Suprapubic skin (tissue), 4 donors: ENCODE data around the gene RNF141. TPM values are rescaled to one million over a fixed set of nuclear protein-coding genes. Genes with fewer than 3 reads are reported as not detected.
A peak's percentile ranks its signal among the peaks of the same experiment; 100 is the strongest.

ENCODE experiments used
- DNase-seq, 2 donors: peaks; one replicate each; pipeline ENCODE4 v3.0.0-alpha.2; 2019; ENCODE audit warnings: low spot score in 2 of 2
- H3K27ac ChIP-seq: fragments of 200-600 bp; sonication (generic); one replicate; pipeline ENCODE4 v1.5.1; 2019
- H3K27me3 ChIP-seq: fragments of 200-600 bp; sonication (generic); one replicate; pipeline ENCODE4 v1.5.1; 2019
- H3K36me3 ChIP-seq: fragments of 200-600 bp; sonication (generic); one replicate; pipeline ENCODE4 v1.5.1; 2019
- H3K4me1 ChIP-seq: fragments of 200-600 bp; sonication (generic); one replicate; pipeline ENCODE4 v1.5.1; 2019
- H3K4me3 ChIP-seq: fragments of 200-600 bp; sonication (generic); one replicate; pipeline ENCODE4 v1.5.1; 2019; ENCODE audit warnings: mild to moderate bottlenecking
- H3K9me3 ChIP-seq: fragments of 200-600 bp; sonication (generic); one replicate; pipeline ENCODE4 v1.5.1; 2019
- CTCF ChIP-seq, 2 donors: fragments of 200-600 bp in 1 of 2; fragments of 450-650 bp in 1 of 2; sonication (generic) in 1 of 2; IDR thresholded peaks; one replicate each; pipeline ENCODE4 v1.5.1; 2016 to 2019; ENCODE audit warnings: antibody characterized with exemption in 2 of 2, mild to moderate bottlenecking in 1 of 2, moderate library complexity in 1 of 2
- EP300 ChIP-seq: sonication (generic); formaldehyde crosslinking; IDR thresholded peaks from one replicate; pipeline ENCODE4 v1.6.1; 2017; ENCODE audit warnings: antibody characterized with exemption
- POLR2A ChIP-seq, 2 donors: fragments of 450-650 bp; IDR thresholded peaks; one replicate each; pipeline ENCODE4 v1.6.1; 2017; ENCODE audit warnings: antibody characterized with exemption in 2 of 2, mild to moderate bottlenecking in 2 of 2, moderate library complexity in 2 of 2
- POLR2AphosphoS5 ChIP-seq, 3 donors: sonication (generic); formaldehyde crosslinking; IDR thresholded peaks; one replicate each; pipeline ENCODE4 v1.6.1; 2017; ENCODE audit warnings: antibody characterized with exemption in 3 of 3
- WGBS: methylation state at CpG from one replicate; pipeline ENCODE4 v1.1.5; 2018; 5-methylcytosine and 5-hydroxymethylcytosine counted together
- total RNA-seq, 4 donors: library from RNA; depleted of rRNA; stranded (reverse); fragments of >200 nt; gene quantifications; one replicate each; pipeline ENCODE4 v1.1.0, GENCODE V29; 2016

Gene RNF141
- total RNA-seq, 4 donors from 2014 or later = 68.2 to 83.4 (median 73.7) TPM

- no peak overlapping the region for H3K4me3 ChIP-seq
- DNase-seq = peak; percentile 49 to 62
- no peaks in the 10 kb centered on the region for H3K9me3 ChIP-seq
- H3K36me3 ChIP-seq = peaks cover 6% of the 10 kb centered on the region
- WGBS = 96% methylated on average over 16 of the region's 16 CpGs
- TF ChIP-seq CTCF (IDR thresholded peaks at IDR 0.05) = no peak
- TF ChIP-seq POLR2A (IDR thresholded peaks at IDR 0.05) = no peak
- no peak for TF ChIP-seq EP300
- no peak for TF ChIP-seq POLR2AphosphoS5 (IDR thresholded peaks at IDR 0.05)
- peaks cover 18% of the 10 kb centered on the region for H3K4me1 ChIP-seq
- no peaks in the 10 kb centered on the region for H3K27me3 ChIP-seq
- no peak overlapping the region for H3K27ac ChIP-seq
These were observed 56.4 kb downstream of the RNF141 start for GRCh38 chr11:10484461-10485180.

- no peaks in the 10 kb centered on the region for H3K27me3 ChIP-seq
- WGBS = no CpG with 5 or more reads among the region's 3 CpGs
- TF ChIP-seq POLR2A (IDR thresholded peaks at IDR 0.05) (no peak), POLR2AphosphoS5 (IDR thresholded peaks at IDR 0.05) (no peak), CTCF (IDR thresholded peaks at IDR 0.05) (no peak), EP300 (no peak)
- H3K36me3 ChIP-seq = peaks cover 6% of the 10 kb centered on the region
- peak; percentile 40 to 48 for DNase-seq
- H3K27ac ChIP-seq = no peak overlapping the region
- peaks cover 8% of the 10 kb centered on the region for H3K4me1 ChIP-seq
- H3K9me3 ChIP-seq = no peaks in the 10 kb centered on the region
- H3K4me3 ChIP-seq = no peak overlapping the region
These were observed 57.4 kb downstream of the RNF141 start for GRCh38 chr11:10483584-10483983.

DNA sequence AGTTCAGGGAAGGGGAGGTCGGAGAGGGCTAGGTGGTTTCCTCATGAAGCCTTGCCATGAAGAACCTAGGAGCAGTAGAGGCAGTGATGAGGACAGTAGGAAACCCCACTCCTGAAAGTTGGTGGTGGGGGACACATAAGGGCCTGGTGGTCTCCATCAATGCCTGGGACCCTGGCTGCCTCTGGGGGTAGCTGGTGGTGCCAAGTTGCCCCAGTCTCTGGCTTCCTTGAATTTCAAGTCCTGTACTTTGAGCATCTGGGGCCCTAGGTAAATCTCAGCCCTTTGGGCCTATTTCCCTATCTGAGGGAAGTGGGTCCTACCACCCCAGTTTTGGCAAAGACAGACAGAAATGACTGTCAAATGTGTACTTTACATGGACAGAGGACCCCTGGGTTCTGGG is 57.8 kb downstream of the RNF141 start:
- Histone ChIP-seq H3K27ac (no peak overlapping the region), H3K4me1 (peaks cover 5% of the 10 kb centered on the region), H3K36me3 (peaks cover 6% of the 10 kb centered on the region), H3K27me3 (no peaks in the 10 kb centered on the region), H3K9me3 (no peaks in the 10 kb centered on the region), H3K4me3 (no peak overlapping the region)
- WGBS = 96% methylated on average over 1 of the region's 1 CpG
- DNase-seq = peak; percentile 44 to 55
- no peak for TF ChIP-seq POLR2A (IDR thresholded peaks at IDR 0.05)
- TF ChIP-seq EP300 = no peak
- TF ChIP-seq CTCF (IDR thresholded peaks at IDR 0.05) = no peak
- TF ChIP-seq POLR2AphosphoS5 (IDR thresholded peaks at IDR 0.05) = no peak

- peaks cover 6% of the 10 kb centered on the region for H3K36me3 ChIP-seq
- H3K27ac ChIP-seq = no peak overlapping the region
- H3K27me3 ChIP-seq = no peaks in the 10 kb centered on the region
- TF ChIP-seq EP300 (no peak), POLR2A (IDR thresholded peaks at IDR 0.05) (no peak), POLR2AphosphoS5 (IDR thresholded peaks at IDR 0.05) (no peak), CTCF (IDR thresholded peaks at IDR 0.05) (no peak)
- WGBS = 97% methylated on average over 16 of the region's 16 CpGs
- no peak overlapping the region for H3K4me3 ChIP-seq
- DNase-seq = peak; percentile 43 to 74
- no peaks in the 10 kb centered on the region for H3K9me3 ChIP-seq
- no peaks in the 10 kb centered on the region for H3K4me1 ChIP-seq
These were observed 59.2 kb downstream of the RNF141 start for GRCh38 chr11:10481560-10482349.

DNA sequence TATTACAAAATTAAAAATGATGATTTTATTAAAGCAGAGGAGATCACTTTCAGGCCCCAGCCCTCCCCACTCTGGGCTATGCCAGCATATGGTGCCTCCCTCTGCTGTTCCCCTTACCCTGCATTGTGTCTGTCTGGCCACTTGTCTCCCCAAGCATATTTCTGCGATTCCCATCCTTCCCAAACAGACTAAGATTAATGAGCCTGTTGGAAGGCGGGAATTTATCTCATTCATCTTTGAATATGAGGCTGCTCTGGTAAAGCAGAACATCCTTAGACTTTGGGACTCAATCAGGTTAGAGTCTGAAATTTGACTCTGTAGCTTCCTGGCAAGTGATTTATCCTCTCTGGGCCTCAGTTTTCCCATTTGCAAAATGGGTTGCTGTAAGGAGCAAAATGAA is 60.2 kb downstream of the RNF141 start:
- no peaks in the 10 kb centered on the region for H3K4me1 ChIP-seq
- TF ChIP-seq EP300 (no peak), POLR2A (IDR thresholded peaks at IDR 0.05) (no peak), POLR2AphosphoS5 (IDR thresholded peaks at IDR 0.05) (no peak), CTCF (IDR thresholded peaks at IDR 0.05) (no peak)
- H3K27me3 ChIP-seq = no peaks in the 10 kb centered on the region
- H3K36me3 ChIP-seq = peaks cover 4% of the 10 kb centered on the region
- no peaks in the 10 kb centered on the region for H3K9me3 ChIP-seq
- no peak overlapping the region for H3K4me3 ChIP-seq
- 78% methylated on average over 2 of the region's 2 CpGs for WGBS
- H3K27ac ChIP-seq = no peak overlapping the region
- DNase-seq = no peak
